Measurements from ENCODE around the gene ETFBKMT. TPM values are rescaled to one million over a fixed set of nuclear protein-coding genes. Genes with fewer than 3 reads are reported as not detected.
"Not testable (repeated sequence)": the region's sequence is repeated elsewhere in the genome, so short reads cannot be mapped to it uniquely, and the experiment has no call there.

ETFBKMT gene
- total RNA-seq, 4 donors from 2014 or later: 1.8 to 3.4 (median 2.3) TPM

GRCh38 chr12:31682136-31682962 lies 22.9 kb downstream of the ETFBKMT start:
- peak in 1 of 2 donors; percentile 48 for DNase-seq (ENCODE audit: low spot score in 2 of 2)
- no peak overlapping the region for H3K4me3 ChIP-seq (ENCODE audit: low read depth, poor library complexity, severe bottlenecking)
- TF ChIP-seq, protein P1, sequence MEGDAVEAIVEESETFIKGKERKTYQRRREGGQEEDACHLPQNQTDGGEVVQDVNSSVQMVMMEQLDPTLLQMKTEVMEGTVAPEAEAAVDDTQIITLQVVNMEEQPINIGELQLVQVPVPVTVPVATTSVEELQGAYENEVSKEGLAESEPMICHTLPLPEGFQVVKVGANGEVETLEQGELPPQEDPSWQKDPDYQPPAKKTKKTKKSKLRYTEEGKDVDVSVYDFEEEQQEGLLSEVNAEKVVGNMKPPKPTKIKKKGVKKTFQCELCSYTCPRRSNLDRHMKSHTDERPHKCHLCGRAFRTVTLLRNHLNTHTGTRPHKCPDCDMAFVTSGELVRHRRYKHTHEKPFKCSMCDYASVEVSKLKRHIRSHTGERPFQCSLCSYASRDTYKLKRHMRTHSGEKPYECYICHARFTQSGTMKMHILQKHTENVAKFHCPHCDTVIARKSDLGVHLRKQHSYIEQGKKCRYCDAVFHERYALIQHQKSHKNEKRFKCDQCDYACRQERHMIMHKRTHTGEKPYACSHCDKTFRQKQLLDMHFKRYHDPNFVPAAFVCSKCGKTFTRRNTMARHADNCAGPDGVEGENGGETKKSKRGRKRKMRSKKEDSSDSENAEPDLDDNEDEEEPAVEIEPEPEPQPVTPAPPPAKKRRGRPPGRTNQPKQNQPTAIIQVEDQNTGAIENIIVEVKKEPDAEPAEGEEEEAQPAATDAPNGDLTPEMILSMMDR (IDR thresholded peaks at IDR 0.05): no peak
- TF ChIP-seq POLR2A (IDR thresholded peaks at IDR 0.05): no peak
- WGBS, 2 donors: 70 to 75% methylated on average over 10 of the region's 10 CpGs
- intact Hi-C loops (cut with DNase I; ENCODE audit: low total_unique reads): no loop called here

- H3K4me3 ChIP-seq (ENCODE audit: low read depth, poor library complexity, severe bottlenecking): no peak overlapping the region
- TF ChIP-seq, protein P1 (IDR thresholded peaks at IDR 0.05): no peak
- TF ChIP-seq POLR2A (IDR thresholded peaks at IDR 0.05): no peak
- intact Hi-C loops (cut with DNase I; ENCODE audit: low total_unique reads): no loop called here
- DNase-seq (ENCODE audit: low spot score in 2 of 2): no peak
- 75 to 92% methylated on average over 3 of the region's 3 CpGs for WGBS, 2 donors
These were observed 26.3 kb downstream of the ETFBKMT start for GRCh38 chr12:31685801-31686200.

- TF ChIP-seq, protein P1 (IDR thresholded peaks at IDR 0.05): no peak
- TF ChIP-seq POLR2A (IDR thresholded peaks at IDR 0.05): no peak
- no peak for DNase-seq (ENCODE audit: low spot score in 2 of 2)
- 80 to 82% methylated on average over 3 of the region's 3 CpGs for WGBS, 2 donors
- intact Hi-C loops (cut with DNase I; ENCODE audit: low total_unique reads): no loop called here
- no peak overlapping the region for H3K4me3 ChIP-seq (ENCODE audit: low read depth, poor library complexity, severe bottlenecking)
These were observed 27.6 kb downstream of the ETFBKMT start for GRCh38 chr12:31687101-31687527.

GRCh38 chr12:31689921-31690320 lies 30.4 kb downstream of the ETFBKMT start:
- intact Hi-C loops (cut with DNase I; ENCODE audit: low total_unique reads); H3K4me3 ChIP-seq (ENCODE audit: low read depth, poor library complexity, severe bottlenecking); DNase-seq (ENCODE audit: low spot score in 2 of 2): not testable (repeated sequence)
- WGBS, 2 donors: 95 to 97% methylated on average over 3 of the region's 3 CpGs

DNA sequence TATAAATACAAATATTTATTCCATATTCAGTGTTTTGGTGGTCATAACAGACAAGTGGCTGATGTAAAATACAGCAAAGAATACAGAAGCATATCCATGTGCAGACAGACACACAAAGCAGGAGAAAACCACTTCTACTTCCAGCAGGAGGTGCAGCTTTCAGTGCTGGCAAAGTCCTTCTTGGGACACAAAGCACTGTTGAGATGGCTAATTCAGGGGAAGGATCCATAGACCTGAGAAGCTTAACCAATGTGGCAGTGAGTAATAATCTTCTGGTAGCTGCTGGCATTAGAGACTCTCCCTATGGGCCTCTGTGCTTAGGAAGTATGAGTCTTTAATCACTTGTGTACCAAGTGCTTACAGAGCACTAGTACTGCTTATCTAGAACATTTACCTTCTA lies 42.6 kb downstream of the ETFBKMT start:
- H3K4me3 ChIP-seq (ENCODE audit: low read depth, poor library complexity, severe bottlenecking): no peak overlapping the region
- intact Hi-C loops (cut with DNase I; ENCODE audit: low total_unique reads): no loop called here
- DNase-seq (ENCODE audit: low spot score in 2 of 2): no peak
- TF ChIP-seq, protein P1 (IDR thresholded peaks at IDR 0.05): no peak
- TF ChIP-seq POLR2A (IDR thresholded peaks at IDR 0.05): no peak

GRCh38 chr12:31705621-31706020 lies 46.1 kb downstream of the ETFBKMT start:
- H3K4me3 ChIP-seq (ENCODE audit: low read depth, poor library complexity, severe bottlenecking): no peak overlapping the region
- TF ChIP-seq, protein P1 (IDR thresholded peaks at IDR 0.05): no peak
- TF ChIP-seq POLR2A (IDR thresholded peaks at IDR 0.05): no peak
- 65 to 76% methylated on average over 2 of the region's 2 CpGs for WGBS, 2 donors
- intact Hi-C loops (cut with DNase I; ENCODE audit: low total_unique reads): no loop called here
- no peak for DNase-seq (ENCODE audit: low spot score in 2 of 2)

GRCh38 chr12:31708118-31708517 lies 48.6 kb downstream of the ETFBKMT start:
- H3K4me3 ChIP-seq (ENCODE audit: low read depth, poor library complexity, severe bottlenecking); DNase-seq (ENCODE audit: low spot score in 2 of 2); intact Hi-C loops (cut with DNase I; ENCODE audit: low total_unique reads): not testable (repeated sequence)
- WGBS, 2 donors: 93 to 96% methylated on average over 7 of the region's 7 CpGs
